ENCODE data around the gene AP2S1.

DNA sequence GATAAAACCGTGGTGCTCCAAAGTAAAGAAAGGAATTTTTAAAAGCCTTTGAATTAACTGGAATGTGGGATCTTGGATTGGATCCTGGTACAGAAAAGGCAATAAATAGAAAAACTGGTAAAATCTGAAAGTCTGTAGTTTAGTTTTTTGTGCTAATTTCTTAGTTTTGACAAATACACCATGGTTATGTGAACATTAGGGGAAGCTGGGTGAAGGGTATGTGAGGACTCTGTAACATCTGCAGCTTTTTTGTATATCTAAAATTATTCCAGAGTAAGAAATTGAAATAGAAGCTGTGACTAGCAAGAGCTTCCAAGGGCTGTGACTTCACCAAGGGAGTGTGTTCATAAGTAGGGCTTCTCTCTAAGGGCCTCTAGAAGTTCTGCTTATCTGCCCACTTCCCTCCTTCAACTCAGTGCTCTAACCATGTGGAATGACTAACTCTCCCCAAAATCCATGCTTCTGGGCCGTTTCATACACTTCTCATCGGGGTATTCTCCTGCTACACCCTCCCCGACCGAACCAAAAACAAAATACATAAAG, 36.7 kb upstream of the AP2S1 start:
- TF ChIP-seq, protein P1, sequence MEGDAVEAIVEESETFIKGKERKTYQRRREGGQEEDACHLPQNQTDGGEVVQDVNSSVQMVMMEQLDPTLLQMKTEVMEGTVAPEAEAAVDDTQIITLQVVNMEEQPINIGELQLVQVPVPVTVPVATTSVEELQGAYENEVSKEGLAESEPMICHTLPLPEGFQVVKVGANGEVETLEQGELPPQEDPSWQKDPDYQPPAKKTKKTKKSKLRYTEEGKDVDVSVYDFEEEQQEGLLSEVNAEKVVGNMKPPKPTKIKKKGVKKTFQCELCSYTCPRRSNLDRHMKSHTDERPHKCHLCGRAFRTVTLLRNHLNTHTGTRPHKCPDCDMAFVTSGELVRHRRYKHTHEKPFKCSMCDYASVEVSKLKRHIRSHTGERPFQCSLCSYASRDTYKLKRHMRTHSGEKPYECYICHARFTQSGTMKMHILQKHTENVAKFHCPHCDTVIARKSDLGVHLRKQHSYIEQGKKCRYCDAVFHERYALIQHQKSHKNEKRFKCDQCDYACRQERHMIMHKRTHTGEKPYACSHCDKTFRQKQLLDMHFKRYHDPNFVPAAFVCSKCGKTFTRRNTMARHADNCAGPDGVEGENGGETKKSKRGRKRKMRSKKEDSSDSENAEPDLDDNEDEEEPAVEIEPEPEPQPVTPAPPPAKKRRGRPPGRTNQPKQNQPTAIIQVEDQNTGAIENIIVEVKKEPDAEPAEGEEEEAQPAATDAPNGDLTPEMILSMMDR (conservative IDR thresholded peaks at IDR 0.05; ENCODE audit: low read depth in 2 of 2) = no peak
- TF ChIP-seq POLR2AphosphoS5 (IDR thresholded peaks at IDR 0.05; ENCODE audit: low read depth) (no peak), EZH2 (IDR thresholded peaks at IDR 0.05; ENCODE audit: low read depth, unreplicated experiment) (no peak), EZH2phosphoT487 (IDR thresholded peaks at IDR 0.05; ENCODE audit: unreplicated experiment) (no peak), JUNB (IDR thresholded peaks at IDR 0.05; ENCODE audit: unreplicated experiment) (no peak), CREB1 (CRISPR knock-in tag; IDR thresholded peaks at IDR 0.05; ENCODE audit: low read depth) (no peak), NANOG (IDR thresholded peaks at IDR 0.05; ENCODE audit: borderline replicate concordance) (no peak), STAT1 (IDR thresholded peaks at IDR 0.05; ENCODE audit: unreplicated experiment) (no peak), ZNF331 (CRISPR knock-in tag; IDR thresholded peaks at IDR 0.05; ENCODE audit: low read depth) (no peak)
- TF ChIP-seq, protein P2, sequence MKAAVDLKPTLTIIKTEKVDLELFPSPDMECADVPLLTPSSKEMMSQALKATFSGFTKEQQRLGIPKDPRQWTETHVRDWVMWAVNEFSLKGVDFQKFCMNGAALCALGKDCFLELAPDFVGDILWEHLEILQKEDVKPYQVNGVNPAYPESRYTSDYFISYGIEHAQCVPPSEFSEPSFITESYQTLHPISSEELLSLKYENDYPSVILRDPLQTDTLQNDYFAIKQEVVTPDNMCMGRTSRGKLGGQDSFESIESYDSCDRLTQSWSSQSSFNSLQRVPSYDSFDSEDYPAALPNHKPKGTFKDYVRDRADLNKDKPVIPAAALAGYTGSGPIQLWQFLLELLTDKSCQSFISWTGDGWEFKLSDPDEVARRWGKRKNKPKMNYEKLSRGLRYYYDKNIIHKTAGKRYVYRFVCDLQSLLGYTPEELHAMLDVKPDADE (IDR thresholded peaks at IDR 0.05) = no peak
- TF ChIP-seq, protein P3, sequence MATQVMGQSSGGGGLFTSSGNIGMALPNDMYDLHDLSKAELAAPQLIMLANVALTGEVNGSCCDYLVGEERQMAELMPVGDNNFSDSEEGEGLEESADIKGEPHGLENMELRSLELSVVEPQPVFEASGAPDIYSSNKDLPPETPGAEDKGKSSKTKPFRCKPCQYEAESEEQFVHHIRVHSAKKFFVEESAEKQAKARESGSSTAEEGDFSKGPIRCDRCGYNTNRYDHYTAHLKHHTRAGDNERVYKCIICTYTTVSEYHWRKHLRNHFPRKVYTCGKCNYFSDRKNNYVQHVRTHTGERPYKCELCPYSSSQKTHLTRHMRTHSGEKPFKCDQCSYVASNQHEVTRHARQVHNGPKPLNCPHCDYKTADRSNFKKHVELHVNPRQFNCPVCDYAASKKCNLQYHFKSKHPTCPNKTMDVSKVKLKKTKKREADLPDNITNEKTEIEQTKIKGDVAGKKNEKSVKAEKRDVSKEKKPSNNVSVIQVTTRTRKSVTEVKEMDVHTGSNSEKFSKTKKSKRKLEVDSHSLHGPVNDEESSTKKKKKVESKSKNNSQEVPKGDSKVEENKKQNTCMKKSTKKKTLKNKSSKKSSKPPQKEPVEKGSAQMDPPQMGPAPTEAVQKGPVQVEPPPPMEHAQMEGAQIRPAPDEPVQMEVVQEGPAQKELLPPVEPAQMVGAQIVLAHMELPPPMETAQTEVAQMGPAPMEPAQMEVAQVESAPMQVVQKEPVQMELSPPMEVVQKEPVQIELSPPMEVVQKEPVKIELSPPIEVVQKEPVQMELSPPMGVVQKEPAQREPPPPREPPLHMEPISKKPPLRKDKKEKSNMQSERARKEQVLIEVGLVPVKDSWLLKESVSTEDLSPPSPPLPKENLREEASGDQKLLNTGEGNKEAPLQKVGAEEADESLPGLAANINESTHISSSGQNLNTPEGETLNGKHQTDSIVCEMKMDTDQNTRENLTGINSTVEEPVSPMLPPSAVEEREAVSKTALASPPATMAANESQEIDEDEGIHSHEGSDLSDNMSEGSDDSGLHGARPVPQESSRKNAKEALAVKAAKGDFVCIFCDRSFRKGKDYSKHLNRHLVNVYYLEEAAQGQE (IDR thresholded peaks at IDR 0.05; ENCODE audit: unreplicated experiment) = no peak
- TF ChIP-seq, protein P4, sequence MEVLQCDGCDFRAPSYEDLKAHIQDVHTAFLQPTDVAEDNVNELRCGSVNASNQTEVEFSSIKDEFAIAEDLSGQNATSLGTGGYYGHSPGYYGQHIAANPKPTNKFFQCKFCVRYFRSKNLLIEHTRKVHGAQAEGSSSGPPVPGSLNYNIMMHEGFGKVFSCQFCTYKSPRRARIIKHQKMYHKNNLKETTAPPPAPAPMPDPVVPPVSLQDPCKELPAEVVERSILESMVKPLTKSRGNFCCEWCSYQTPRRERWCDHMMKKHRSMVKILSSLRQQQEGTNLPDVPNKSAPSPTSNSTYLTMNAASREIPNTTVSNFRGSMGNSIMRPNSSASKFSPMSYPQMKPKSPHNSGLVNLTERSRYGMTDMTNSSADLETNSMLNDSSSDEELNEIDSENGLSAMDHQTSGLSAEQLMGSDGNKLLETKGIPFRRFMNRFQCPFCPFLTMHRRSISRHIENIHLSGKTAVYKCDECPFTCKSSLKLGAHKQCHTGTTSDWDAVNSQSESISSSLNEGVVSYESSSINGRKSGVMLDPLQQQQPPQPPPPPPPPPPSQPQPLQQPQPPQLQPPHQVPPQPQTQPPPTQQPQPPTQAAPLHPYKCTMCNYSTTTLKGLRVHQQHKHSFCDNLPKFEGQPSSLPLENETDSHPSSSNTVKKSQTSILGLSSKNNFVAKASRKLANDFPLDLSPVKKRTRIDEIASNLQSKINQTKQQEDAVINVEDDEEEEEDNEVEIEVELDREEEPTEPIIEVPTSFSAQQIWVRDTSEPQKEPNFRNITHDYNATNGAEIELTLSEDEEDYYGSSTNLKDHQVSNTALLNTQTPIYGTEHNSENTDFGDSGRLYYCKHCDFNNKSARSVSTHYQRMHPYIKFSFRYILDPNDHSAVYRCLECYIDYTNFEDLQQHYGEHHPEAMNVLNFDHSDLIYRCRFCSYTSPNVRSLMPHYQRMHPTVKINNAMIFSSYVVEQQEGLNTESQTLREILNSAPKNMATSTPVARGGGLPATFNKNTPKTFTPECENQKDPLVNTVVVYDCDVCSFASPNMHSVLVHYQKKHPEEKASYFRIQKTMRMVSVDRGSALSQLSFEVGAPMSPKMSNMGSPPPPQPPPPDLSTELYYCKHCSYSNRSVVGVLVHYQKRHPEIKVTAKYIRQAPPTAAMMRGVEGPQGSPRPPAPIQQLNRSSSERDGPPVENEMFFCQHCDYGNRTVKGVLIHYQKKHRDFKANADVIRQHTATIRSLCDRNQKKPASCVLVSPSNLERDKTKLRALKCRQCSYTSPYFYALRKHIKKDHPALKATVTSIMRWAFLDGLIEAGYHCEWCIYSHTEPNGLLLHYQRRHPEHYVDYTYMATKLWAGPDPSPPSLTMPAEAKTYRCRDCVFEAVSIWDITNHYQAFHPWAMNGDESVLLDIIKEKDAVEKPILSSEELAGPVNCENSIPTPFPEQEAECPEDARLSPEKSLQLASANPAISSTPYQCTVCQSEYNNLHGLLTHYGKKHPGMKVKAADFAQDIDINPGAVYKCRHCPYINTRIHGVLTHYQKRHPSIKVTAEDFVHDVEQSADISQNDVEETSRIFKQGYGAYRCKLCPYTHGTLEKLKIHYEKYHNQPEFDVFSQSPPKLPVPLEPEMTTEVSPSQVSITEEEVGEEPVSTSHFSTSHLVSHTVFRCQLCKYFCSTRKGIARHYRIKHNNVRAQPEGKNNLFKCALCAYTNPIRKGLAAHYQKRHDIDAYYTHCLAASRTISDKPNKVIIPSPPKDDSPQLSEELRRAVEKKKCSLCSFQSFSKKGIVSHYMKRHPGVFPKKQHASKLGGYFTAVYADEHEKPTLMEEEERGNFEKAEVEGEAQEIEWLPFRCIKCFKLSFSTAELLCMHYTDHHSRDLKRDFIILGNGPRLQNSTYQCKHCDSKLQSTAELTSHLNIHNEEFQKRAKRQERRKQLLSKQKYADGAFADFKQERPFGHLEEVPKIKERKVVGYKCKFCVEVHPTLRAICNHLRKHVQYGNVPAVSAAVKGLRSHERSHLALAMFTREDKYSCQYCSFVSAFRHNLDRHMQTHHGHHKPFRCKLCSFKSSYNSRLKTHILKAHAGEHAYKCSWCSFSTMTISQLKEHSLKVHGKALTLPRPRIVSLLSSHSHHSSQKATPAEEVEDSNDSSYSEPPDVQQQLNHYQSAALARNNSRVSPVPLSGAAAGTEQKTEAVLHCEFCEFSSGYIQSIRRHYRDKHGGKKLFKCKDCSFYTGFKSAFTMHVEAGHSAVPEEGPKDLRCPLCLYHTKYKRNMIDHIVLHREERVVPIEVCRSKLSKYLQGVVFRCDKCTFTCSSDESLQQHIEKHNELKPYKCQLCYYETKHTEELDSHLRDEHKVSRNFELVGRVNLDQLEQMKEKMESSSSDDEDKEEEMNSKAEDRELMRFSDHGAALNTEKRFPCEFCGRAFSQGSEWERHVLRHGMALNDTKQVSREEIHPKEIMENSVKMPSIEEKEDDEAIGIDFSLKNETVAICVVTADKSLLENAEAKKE (CRISPR knock-in tag; IDR thresholded peaks at IDR 0.05) = no peak

Data from GM23338 (cell line).